ENCODE data around the gene OR2M3.

GRCh38 chr1:248196965-248197364, at the start of gene OR2M3:
- no peak for TF ChIP-seq CTCF (IDR thresholded peaks at IDR 0.05)
- no peak for TF ChIP-seq POLR2A (IDR thresholded peaks at IDR 0.05)
